Measurements from ENCODE around the gene FNDC3B. TPM values are rescaled to one million over a fixed set of nuclear protein-coding genes. Genes with fewer than 3 reads are reported as not detected.

Gene FNDC3B
- total RNA-seq, 1 experiment from 2014 or later: 173 TPM

- in situ Hi-C loops (cut with HindIII; ENCODE audit: low pct_unique_long_range_greater_than_20kb, low sequenced_read_pairs) (no loop called here), intact Hi-C loops (cut with micrococcal nuclease; ENCODE audit: unreplicated experiment) (no loop called here)
- POLR2A ChIA-PET: interaction anchor here (0.7 to 2.6 kb wide), 6 partner anchors 9 to 331 kb away, joined by 4 to 22 read pairs (median 6); partner anchors contain the start of gene PLD1
- TF ChIP-seq CTCF (IDR thresholded peaks at IDR 0.05) (no peak), SIN3A (IDR thresholded peaks at IDR 0.05; ENCODE audit: borderline replicate concordance, insufficient read depth, low read depth, low read length) (peak; percentile 86; the same call in 1 of the 2 replicates), TCF7L2 (IDR thresholded peaks at IDR 0.05; ENCODE audit: low read depth, low read length) (peak; percentile 66)
- TF ChIP-seq, protein P1, sequence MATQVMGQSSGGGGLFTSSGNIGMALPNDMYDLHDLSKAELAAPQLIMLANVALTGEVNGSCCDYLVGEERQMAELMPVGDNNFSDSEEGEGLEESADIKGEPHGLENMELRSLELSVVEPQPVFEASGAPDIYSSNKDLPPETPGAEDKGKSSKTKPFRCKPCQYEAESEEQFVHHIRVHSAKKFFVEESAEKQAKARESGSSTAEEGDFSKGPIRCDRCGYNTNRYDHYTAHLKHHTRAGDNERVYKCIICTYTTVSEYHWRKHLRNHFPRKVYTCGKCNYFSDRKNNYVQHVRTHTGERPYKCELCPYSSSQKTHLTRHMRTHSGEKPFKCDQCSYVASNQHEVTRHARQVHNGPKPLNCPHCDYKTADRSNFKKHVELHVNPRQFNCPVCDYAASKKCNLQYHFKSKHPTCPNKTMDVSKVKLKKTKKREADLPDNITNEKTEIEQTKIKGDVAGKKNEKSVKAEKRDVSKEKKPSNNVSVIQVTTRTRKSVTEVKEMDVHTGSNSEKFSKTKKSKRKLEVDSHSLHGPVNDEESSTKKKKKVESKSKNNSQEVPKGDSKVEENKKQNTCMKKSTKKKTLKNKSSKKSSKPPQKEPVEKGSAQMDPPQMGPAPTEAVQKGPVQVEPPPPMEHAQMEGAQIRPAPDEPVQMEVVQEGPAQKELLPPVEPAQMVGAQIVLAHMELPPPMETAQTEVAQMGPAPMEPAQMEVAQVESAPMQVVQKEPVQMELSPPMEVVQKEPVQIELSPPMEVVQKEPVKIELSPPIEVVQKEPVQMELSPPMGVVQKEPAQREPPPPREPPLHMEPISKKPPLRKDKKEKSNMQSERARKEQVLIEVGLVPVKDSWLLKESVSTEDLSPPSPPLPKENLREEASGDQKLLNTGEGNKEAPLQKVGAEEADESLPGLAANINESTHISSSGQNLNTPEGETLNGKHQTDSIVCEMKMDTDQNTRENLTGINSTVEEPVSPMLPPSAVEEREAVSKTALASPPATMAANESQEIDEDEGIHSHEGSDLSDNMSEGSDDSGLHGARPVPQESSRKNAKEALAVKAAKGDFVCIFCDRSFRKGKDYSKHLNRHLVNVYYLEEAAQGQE (IDR thresholded peaks at IDR 0.05; ENCODE audit: insufficient read depth in 1 of 2, low read depth in 2 of 2, low read length in 1 of 2): no peak
- CTCF ChIA-PET: interaction anchor here (0.6 kb wide), 1 partner anchor 336 kb away, joined by 4 read pairs; no protein-coding TSS in a partner anchor
- Histone ChIP-seq H3K9me3 (ENCODE audit: control insufficient read depth, insufficient read depth, low read depth, low read length) (no peaks in the 10 kb centered on the region), H3K27me3 (ENCODE audit: control insufficient read depth, insufficient read depth, low read length) (no peaks in the 10 kb centered on the region), H3K4me1 (ENCODE audit: control insufficient read depth, insufficient read depth, low read length) (peaks cover 92% of the 10 kb centered on the region), H3K36me3 (ENCODE audit: control insufficient read depth, insufficient read depth, low read length) (no peaks in the 10 kb centered on the region), H3K4me3 (ENCODE audit: low read depth in 2 of 2, low read length in 2 of 2) (peak overlapping the region in 1 of 2 experiments; percentile 9; a peak in 1 of 4 replicates), H3K27ac (ENCODE audit: low read length) (peak overlapping the region; percentile 97)
- DNase-seq (ENCODE audit: low read depth, low spot score): peak; percentile 95
- no TSS peak for BruUV-seq (replicated peaks)
- peak; percentile 84 for ATAC-seq
Measured at GRCh38 chr3:172140499-172141391, 101.4 kb downstream of the FNDC3B start.

- Histone ChIP-seq H3K4me3 (ENCODE audit: low read depth in 2 of 2, low read length in 2 of 2) (no peak overlapping the region), H3K4me1 (ENCODE audit: control insufficient read depth, insufficient read depth, low read length) (peaks cover 82% of the 10 kb centered on the region), H3K27ac (ENCODE audit: low read length) (peak overlapping the region; percentile 97), H3K9me3 (ENCODE audit: control insufficient read depth, insufficient read depth, low read depth, low read length) (no peaks in the 10 kb centered on the region), H3K27me3 (ENCODE audit: control insufficient read depth, insufficient read depth, low read length) (no peaks in the 10 kb centered on the region), H3K36me3 (ENCODE audit: control insufficient read depth, insufficient read depth, low read length) (no peaks in the 10 kb centered on the region)
- no TSS peak for BruUV-seq (replicated peaks)
- peak; percentile 28; the same call in 1 of the 2 replicates for ATAC-seq
- POLR2A ChIA-PET: interaction anchor here (0.7 to 2.6 kb wide), 3 partner anchors 12 to 15 kb away, joined by 3 to 22 read pairs (median 8); no protein-coding TSS in a partner anchor
- intact Hi-C loops (cut with micrococcal nuclease; ENCODE audit: unreplicated experiment): no loop called here
- in situ Hi-C loops (cut with HindIII; ENCODE audit: low pct_unique_long_range_greater_than_20kb, low sequenced_read_pairs): no loop called here
- TF ChIP-seq, protein P1 (IDR thresholded peaks at IDR 0.05; ENCODE audit: insufficient read depth in 1 of 2, low read depth in 2 of 2, low read length in 1 of 2): 0 out of 4 replicates have a peak, but pooled peaks of 1 of the 2 experiments have one; percentile 21
- no peak for TF ChIP-seq TCF7L2 (IDR thresholded peaks at IDR 0.05; ENCODE audit: low read depth, low read length)
- DNase-seq (ENCODE audit: low read depth, low spot score): peak; percentile 71
- CTCF ChIA-PET: no interaction called here
Measured at GRCh38 chr3:172142051-172142863, 102.9 kb downstream of the FNDC3B start.
